Jurkat, Clone E6-1 (cell line): ENCODE results near the gene LRP1-AS.
A peak's percentile ranks its signal among the peaks of the same experiment; 100 is the strongest.

ENCODE experiments used
- DNase-seq: peaks from one replicate; pipeline ENCODE4 v3.0.0-alpha.2; 2011; ENCODE audit warnings: low read depth, low spot score
- H3K4me3 ChIP-seq: 2 replicates; pipeline ENCODE4 v1.5.1; 2011; ENCODE audit warnings: mild to moderate bottlenecking, low read length, control low read depth, moderate library complexity

LRP1-AS gene

GRCh38 chr12:57149245-57149900 is 2.0 kb upstream of the LRP1-AS start:
- no peak for DNase-seq
- no peak overlapping the region for H3K4me3 ChIP-seq

DNA sequence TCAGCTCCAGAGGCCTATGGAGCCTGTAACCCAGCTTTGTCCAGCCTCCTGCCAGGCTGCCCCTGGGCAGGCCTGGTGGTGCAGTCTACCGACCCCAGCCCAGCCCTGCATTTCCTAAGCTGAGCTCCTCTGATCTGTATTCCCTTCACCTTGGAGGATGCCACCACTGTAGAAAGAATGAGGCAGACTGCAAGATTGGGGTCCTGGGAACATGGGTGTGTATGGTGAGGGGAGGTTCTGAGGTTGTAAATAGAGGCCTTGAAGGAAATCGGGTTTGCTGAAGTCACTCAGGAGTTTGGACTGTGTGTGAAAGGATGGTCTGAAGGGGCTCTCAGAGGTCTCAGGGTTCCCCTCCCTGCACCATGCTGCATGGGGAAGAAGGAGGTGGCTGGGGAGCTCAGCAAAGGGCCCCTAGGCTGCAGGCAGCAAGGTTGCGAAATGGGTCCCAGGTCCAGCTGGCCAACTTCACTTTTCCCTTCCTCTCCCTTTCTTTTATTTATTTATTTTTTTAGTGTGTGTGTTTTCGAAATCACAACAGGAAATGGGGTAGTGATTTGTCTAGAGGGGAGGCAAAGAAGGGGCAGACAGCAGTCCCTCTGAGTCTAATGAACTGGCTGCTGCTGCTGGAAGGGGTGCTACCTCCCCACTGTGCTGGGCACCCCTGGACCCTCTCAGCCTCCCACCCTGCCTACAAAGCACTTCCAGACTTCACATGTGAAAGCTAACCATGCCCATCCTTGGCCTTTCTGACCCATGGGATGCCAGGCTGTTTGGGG is 1.2 kb upstream of the LRP1-AS start:
- DNase-seq, result no peak
- no peak overlapping the region for H3K4me3 ChIP-seq

GRCh38 chr12:57146092-57146491 is 1.3 kb downstream of the LRP1-AS start:
- no peak for DNase-seq
- H3K4me3 ChIP-seq, result no peak overlapping the region

DNA sequence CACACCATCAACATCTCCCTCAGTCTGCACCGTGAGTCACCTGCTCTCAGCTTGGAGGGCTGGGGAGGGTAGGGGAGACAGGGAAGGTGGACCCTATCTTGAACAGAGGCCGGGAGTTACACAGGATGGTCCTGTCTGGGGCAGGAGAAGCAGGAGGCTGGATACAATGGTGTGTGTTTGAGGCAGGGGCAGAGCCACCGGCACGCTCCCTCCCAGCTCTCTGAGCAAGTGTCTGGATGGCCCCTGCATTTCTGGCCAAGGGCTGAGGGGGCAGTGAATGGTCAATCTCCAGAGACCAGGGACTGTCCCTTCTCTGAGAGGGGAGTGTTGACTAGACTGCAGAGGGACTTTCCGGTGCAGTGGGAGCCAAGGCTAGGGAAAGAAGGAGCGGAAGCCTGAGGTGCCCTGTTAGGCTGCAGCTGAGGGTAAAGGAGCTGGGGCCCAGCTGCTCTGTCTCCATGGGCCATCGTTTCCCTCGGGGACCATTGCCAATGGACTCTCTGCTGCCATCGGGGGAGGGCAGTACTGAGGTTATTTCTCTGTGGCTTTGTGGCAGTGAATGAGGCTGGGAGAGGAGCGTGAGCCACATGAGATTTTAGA is 1.9 kb downstream of the LRP1-AS start:
- H3K4me3 ChIP-seq, result no peak overlapping the region
- DNase-seq, result no peak

- DNase-seq, result peak; percentile 74
- H3K4me3 ChIP-seq, result no peak overlapping the region
Measured at GRCh38 chr12:57143454-57143853, 4.0 kb downstream of the LRP1-AS start.

GRCh38 chr12:57142727-57143126 is 4.7 kb downstream of the LRP1-AS start:
- no peak for DNase-seq
- no peak overlapping the region for H3K4me3 ChIP-seq

DNA sequence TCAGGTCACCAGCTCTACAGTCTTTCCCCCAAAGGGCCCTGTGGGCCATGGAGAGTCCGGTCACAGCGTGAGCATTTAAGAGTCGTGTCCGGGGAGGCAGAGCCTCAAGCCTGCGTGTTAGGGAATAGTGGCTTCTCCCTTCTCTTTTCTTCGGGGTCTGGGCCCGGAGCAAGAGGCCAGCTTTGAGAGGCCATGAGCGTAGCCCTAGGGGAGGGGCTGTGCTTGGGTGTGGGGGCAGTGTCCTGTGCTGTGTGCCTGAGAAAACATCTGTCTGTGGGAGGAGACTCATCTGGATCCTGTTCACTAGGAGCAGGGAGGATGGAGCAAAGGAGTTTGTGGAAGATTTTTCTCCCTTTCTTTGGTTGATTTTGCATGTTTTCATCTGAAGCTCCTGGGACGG is 5.3 kb downstream of the LRP1-AS start:
- no peak overlapping the region for H3K4me3 ChIP-seq

GRCh38 chr12:57141249-57141648 is 6.2 kb downstream of the LRP1-AS start:
- H3K4me3 ChIP-seq, result no peak overlapping the region
- no peak for DNase-seq

More for the DNA sequence above, 5.3 kb downstream of the LRP1-AS start:
- DNase-seq, result no peak

DNA sequence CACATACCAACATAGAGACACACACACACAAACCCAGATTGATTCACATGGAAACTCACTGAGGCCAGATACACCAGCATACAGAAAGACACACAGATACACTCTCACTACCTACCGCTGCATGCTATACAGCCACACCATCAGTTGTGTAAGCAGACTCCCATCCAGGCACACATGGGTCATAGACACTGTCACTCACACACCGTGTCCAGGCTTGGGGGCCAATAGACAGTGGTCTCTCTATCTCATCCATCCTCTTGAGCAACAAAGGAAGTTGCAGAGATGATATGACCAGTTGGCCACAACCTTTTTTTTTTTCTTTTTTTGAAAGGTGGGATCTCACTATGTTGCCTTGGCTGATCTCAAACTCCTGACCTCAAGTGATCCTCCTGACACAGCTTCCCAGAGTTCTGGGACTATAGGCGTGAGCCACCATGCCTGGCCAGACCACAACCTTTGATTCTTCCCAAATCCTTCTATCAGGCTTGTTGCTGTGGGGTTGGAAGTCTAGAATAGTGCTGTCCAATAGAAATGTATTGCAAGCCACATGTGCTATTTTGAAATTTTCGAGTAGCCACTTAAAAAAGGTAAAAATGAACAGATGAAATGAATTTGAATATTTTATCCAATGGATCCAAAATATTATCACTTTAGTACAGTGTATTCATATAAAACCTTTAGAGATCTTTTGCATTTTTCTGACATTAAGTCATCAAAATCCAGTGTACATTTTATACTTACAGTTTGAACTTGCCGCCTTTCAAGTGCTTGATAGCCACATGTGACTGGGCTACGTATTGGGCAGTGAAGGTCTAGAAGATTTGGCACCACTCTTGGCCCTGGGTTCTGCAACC is 7.4 kb downstream of the LRP1-AS start:
- DNase-seq, result no peak

DNA sequence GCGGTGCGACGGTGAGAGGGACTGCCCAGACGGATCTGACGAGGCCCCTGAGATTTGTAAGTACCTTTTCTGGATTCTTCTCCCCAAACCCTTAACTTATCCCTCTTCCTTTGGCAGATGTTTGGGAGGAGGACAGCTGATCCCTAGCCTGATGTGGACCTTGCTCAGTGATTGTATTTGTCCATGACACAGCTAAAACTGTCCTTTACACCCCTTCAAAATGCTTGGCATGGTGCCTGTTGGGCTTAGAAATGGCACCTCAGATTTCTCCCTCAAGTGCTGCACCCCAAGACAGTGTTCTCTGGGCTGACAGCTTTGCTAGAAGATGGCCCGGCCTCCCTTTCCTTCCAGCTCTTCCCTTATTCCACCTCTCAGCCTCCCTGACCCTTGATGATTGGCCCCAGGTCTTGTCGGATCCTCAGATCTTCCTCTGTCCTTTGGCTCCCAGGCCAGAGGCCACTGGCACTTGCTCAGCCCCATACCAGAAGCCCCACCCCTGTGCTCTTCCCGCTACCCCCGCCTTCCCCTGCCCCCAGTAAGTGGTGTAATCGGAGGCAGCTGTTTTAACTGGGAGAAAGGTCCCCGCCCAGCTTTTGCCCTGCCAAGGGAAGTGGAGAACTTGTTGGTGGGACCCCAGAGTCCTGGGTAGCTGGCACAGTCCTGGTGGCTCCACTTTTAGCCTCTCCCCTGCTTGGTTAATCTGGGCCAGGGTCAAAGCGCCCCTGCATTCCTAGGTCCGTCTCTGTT is 8.7 kb downstream of the LRP1-AS start:
- DNase-seq, result no peak
- H3K4me3 ChIP-seq, result no peak overlapping the region

More for the DNA sequence above, 7.4 kb downstream of the LRP1-AS start:
- H3K4me3 ChIP-seq, result no peak overlapping the region

DNA sequence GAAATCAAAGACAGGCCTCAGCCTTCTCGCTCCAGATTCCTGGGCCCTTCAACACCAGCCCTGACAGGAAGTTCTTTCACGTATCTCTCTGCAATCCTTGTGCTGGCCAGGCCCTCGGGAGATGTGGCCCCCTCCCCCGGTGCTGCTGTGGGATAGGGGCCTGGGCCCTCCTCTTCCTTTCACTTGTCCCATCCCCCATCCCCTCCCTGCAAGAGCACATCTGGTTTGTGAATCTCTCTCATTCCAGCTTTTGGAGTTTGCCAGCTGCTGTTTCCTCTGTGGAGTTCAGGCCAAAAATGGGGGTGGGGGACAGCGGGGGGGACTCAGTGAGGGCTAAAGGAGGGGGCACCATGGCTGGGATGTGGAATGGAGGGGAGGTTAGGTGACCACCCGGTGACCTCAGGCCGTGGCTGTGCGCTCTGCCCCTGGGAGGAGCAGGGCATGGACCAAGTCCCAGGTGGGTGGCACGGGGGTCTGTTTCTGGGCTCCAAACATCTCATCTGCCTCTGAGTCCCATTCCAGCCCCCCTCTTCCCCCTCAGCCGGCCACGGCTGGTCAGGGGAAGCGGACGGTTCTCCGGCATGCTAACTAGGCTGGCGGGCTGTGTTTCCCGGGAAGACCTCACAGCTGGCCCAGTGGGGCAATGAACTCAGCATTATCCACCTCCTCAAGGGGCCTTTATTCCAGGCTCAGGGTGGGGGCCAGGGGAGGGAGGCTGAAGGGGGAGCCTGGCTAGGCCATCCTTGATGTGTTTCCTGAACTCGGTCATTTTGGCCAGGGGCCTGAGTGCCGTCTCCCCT is 11.7 kb downstream of the LRP1-AS start:
- no peak overlapping the region for H3K4me3 ChIP-seq

DNA sequence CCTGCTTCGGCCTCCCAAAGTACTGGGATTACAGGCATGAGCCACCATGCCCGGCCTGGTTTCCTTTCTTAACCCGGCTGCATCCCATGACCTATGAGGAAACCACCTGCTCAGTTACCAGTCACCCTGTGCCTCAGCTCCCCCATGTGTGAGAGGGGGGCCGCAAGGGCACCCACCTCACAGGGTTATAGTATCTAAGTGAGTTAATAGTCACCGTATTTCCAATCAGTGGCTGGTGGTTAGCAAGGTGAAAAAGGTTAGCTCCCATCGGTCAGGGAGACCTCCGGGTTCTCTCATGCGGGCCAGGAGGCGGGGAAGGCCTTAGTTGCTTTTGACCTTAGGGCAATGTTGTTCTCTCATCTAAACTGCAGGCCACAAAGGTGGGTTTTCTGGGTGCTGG is 12.5 kb downstream of the LRP1-AS start:
- DNase-seq, result no peak
- no peak overlapping the region for H3K4me3 ChIP-seq

More for the DNA sequence above, 11.7 kb downstream of the LRP1-AS start:
- no peak for DNase-seq

- H3K4me3 ChIP-seq, result no peak overlapping the region
- DNase-seq, result no peak
Measured at GRCh38 chr12:57133916-57134315, 13.5 kb downstream of the LRP1-AS start.

- no peak overlapping the region for H3K4me3 ChIP-seq
- DNase-seq, result no peak
Measured at GRCh38 chr12:57133013-57133569, 14.3 kb downstream of the LRP1-AS start.

GRCh38 chr12:57131896-57132744 is 15.3 kb downstream of the LRP1-AS start:
- H3K4me3 ChIP-seq, result no peak overlapping the region
- no peak for DNase-seq

DNA sequence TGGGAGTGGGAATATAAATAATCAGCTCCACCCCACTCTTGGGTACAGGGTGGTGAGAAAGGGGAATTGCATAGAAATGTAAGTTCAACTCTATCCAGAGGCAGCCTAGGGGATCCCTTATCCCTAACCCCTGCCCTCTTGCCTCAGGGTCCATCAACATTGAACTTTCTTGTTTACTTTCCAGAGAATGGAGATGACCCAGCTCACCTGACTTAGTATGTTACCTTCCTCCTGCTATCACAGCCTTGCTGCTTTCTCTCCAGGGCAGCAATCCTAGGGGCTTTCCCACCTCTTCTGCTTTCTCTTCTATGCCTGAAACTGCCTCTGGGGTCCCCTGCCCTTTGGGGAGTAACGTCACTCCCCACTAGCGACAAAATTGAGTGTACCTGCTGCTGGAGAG is 16.5 kb downstream of the LRP1-AS start:
- no peak for DNase-seq
- H3K4me3 ChIP-seq, result no peak overlapping the region

- DNase-seq, result no peak
- H3K4me3 ChIP-seq, result no peak overlapping the region
Measured at GRCh38 chr12:57129889-57130288, 17.5 kb downstream of the LRP1-AS start.
